Muscle layer of colon (tissue), 2 donors: Measurements from ENCODE around the gene GNG13.
"Not testable (repeated sequence)": the region's sequence is repeated elsewhere in the genome, so short reads cannot be mapped to it uniquely, and the experiment has no call there.

Experiments
- H3K27ac ChIP-seq: one replicate; pipeline ENCODE4 v1.7.0; 2013; ENCODE audit warnings: low read depth, mild to moderate bottlenecking, low read length, moderate library complexity
- H3K27me3 ChIP-seq, 2 donors: one replicate each; pipeline ENCODE4 v1.7.0; 2013; ENCODE audit warnings: low read length in 2 of 2, mild to moderate bottlenecking in 2 of 2; ENCODE audit not compliant: insufficient read depth in 2 of 2, control insufficient read depth in 1 of 2
- H3K36me3 ChIP-seq: one replicate; pipeline ENCODE4 v1.7.0; 2013; ENCODE audit warnings: mild to moderate bottlenecking, low read length; ENCODE audit not compliant: insufficient read depth
- H3K4me1 ChIP-seq: one replicate; pipeline ENCODE4 v1.7.0; 2013; ENCODE audit warnings: mild to moderate bottlenecking, low read length; ENCODE audit not compliant: insufficient read depth
- H3K4me3 ChIP-seq, 2 donors: one replicate each; pipeline ENCODE4 v1.7.0; 2013; ENCODE audit warnings: low read length in 2 of 2, low read depth in 1 of 2, mild to moderate bottlenecking in 1 of 2, moderate library complexity in 1 of 2
- H3K9ac ChIP-seq: one replicate; pipeline ENCODE4 v1.7.0; 2013; ENCODE audit warnings: low read length
- H3K9me3 ChIP-seq: one replicate; pipeline ENCODE4 v1.7.0; 2013; ENCODE audit warnings: mild to moderate bottlenecking, low read length
- donor health status: abdominal sarcoma.
- donor health status: Adenocarcinoma of cecum.

GNG13 gene

DNA sequence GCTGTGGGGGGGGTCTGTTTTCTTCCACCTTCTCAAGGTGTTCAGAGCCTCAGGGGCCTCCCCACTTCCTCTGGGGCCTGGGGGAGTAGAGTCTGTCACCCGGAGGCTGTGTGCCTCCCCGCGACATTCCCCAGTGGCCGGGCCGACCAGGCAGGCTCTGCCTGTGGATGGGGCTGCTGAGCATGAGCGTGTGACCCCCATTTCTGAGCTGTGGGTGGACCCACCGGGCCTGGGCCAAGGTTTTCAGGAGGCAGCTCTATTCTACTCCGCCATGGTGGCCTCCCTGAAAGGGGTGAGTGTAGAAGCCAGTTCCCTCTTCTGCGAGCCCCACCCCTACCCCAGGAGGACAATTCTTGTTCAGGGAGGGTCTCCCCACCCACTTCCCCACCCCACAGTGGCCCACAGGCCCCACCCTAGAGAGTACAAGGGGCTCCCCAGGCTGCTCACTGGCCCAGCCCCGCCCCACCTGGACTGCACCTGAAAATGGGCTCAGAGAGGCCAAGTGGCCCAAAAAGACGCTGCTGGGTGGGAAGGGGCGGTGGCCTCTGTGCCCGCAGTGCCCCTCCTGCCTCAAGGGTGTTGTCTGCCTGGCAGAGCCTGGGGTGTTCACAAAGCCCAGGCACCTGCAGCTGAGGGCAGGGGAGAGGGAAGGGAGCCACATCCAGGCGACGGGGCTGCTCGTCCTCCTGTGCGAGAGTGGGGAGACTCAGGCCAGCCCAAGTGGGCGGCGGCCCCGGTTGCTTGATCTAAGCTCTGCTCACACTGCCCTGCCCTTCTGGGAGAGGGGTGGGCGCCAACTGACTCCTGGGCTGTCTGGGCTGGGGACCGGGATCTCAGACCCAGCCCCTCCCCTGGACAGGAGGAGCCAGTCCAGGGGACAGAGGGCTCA, 38.7 kb downstream of the GNG13 start:
- H3K27me3 ChIP-seq, result peaks cover 0 to 13% of the 10 kb centered on the region in 2 donors
- H3K4me1 ChIP-seq, result no peaks in the 10 kb centered on the region
- no peaks in the 10 kb centered on the region for H3K9me3 ChIP-seq
- H3K36me3 ChIP-seq, result no peaks in the 10 kb centered on the region
- no peak overlapping the region for H3K27ac ChIP-seq
- H3K9ac ChIP-seq, result no peak overlapping the region
- no peak overlapping the region for H3K4me3 ChIP-seq

GRCh38 chr16:760545-761343, 39.8 kb downstream of the GNG13 start, which contains the start of gene MSLN:
TSS of gene MSLN (plus strand) at chr16:760734. CDS start at chr16:762681, 1,947 bp downstream.
- Histone ChIP-seq H3K27ac (no peak within 1 kb of the TSS), H3K9ac (no peak within 1 kb of the TSS), H3K9me3 (no peaks in the 10 kb centered on the region), H3K36me3 (no peaks in the 10 kb centered on the region), H3K27me3 (peaks cover 0 to 13% of the 10 kb centered on the region in 2 donors), H3K4me1 (no peaks in the 10 kb centered on the region), H3K4me3 (no peak within 1 kb of the TSS)

GRCh38 chr16:760065-760464, 40.5 kb downstream of the GNG13 start:
- Histone ChIP-seq H3K27me3 (peaks cover 0 to 13% of the 10 kb centered on the region in 2 donors), H3K4me1 (no peaks in the 10 kb centered on the region), H3K9ac (no peak overlapping the region), H3K36me3 (no peaks in the 10 kb centered on the region), H3K9me3 (no peaks in the 10 kb centered on the region), H3K4me3 (no peak overlapping the region), H3K27ac (no peak overlapping the region)

- Histone ChIP-seq H3K27me3 (peaks cover 0 to 13% of the 10 kb centered on the region in 2 donors), H3K27ac (no peak overlapping the region), H3K4me1 (no peaks in the 10 kb centered on the region), H3K9me3 (no peaks in the 10 kb centered on the region), H3K4me3 (no peak overlapping the region), H3K36me3 (no peaks in the 10 kb centered on the region), H3K9ac (no peak overlapping the region)
Observed at GRCh38 chr16:759110-759910, 41.2 kb downstream of the GNG13 start.

DNA sequence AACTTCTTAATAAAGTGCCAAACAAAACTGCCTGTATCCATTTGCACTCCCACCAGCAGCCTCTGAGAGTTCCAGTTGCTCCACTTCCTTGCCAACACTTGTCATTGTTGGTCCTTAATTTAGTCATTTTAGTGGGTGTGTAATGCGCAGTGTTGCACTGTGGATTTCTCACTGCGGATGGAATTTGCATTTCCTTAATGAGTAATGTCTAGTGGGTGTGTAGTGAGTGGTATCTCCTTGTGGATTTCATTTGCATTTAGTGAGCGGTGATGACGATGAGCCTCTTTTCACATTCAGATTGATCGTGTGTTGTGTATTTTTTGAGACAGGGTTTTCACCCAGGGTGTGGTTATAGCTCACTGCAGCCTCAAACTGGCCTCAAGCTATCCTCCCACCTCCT, 44.1 kb downstream of the GNG13 start:
- Histone ChIP-seq H3K9ac (no peak overlapping the region), H3K4me3 (no peak overlapping the region), H3K27ac (no peak overlapping the region), H3K27me3 (peaks cover 5% of the 10 kb centered on the region in 2 donors), H3K4me1 (no peaks in the 10 kb centered on the region), H3K9me3 (no peaks in the 10 kb centered on the region), H3K36me3 (no peaks in the 10 kb centered on the region)

GRCh38 chr16:754656-755055, 45.9 kb downstream of the GNG13 start:
- Histone ChIP-seq H3K9ac (no peak overlapping the region), H3K4me1 (no peaks in the 10 kb centered on the region), H3K27ac (no peak overlapping the region), H3K27me3 (peaks cover 5 to 10% of the 10 kb centered on the region in 2 donors), H3K36me3 (no peaks in the 10 kb centered on the region), H3K9me3 (no peaks in the 10 kb centered on the region), H3K4me3 (no peak overlapping the region)

- H3K36me3 ChIP-seq, H3K27ac ChIP-seq, H3K9ac ChIP-seq, H3K9me3 ChIP-seq, H3K4me1 ChIP-seq, H3K4me3 ChIP-seq: not testable (repeated sequence)
- peaks cover 5 to 10% of the 10 kb centered on the region in 2 donors for H3K27me3 ChIP-seq
Observed at GRCh38 chr16:754121-754607, 46.4 kb downstream of the GNG13 start.

DNA sequence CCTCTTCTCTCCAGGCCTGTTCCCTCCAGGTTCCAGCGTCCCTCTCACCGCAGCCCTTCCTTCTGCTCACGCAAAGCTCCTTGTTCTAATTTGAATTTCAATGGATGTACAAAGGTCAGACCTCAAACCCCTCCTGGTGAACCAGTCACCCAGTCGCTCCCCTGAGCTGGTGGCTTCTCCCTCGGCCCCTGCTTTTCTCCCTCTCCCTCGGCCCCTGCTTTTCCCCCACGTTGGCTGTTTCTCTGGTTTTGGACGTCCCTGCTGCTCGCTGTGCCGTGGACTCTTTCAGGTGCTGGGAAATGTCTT, 48.6 kb downstream of the GNG13 start:
- no peaks in the 10 kb centered on the region for H3K9me3 ChIP-seq
- peaks cover 5 to 10% of the 10 kb centered on the region in 2 donors for H3K27me3 ChIP-seq
- H3K9ac ChIP-seq, result no peak overlapping the region
- H3K4me1 ChIP-seq, result no peaks in the 10 kb centered on the region
- H3K36me3 ChIP-seq, result no peaks in the 10 kb centered on the region
- no peak overlapping the region for H3K4me3 ChIP-seq
- no peak overlapping the region for H3K27ac ChIP-seq

DNA sequence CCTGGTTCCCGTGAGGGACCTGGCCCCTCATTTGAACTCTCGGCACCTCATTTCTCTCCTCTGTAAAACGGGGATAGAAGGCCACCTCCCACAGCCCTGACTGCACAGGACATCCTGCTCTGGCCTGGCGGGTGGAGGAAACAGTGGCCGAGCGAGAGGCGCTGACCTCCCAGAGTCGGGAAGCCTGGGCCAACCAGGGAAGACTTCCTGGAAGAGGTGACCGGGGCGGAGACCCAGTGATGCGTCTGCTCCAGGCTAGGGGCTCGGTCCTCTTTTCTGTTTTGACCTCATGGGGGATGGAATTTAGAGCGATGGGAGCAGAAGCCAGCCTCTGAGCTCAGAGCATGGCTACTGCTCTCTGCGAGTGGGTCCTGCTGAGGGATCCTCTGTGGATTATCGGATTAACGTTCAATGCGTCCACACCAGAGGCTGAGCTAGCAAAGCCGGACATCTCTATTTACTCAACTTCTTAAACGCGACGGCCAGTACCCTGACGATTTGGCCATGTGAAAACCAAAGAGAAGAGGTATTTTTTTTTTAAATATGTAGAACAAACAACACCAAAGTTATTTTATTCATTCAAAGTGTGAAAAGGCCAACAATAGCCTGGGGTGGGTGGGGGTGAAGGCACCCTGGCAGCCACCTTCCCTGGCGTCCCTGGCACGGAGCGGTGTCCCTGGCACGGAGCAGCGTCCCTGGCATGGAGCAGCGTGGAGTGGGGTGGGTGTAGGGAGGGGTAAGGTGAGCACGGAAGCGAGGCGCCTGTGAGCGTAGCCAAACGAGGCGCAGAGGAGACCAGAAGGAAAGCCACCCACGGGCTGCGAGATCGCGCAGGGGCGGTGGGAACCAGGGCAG, 49.2 kb downstream of the GNG13 start:
- H3K9me3 ChIP-seq, result no peaks in the 10 kb centered on the region
- H3K36me3 ChIP-seq, result no peaks in the 10 kb centered on the region
- H3K27ac ChIP-seq, result no peak overlapping the region
- no peaks in the 10 kb centered on the region for H3K4me1 ChIP-seq
- peaks cover 5 to 10% of the 10 kb centered on the region in 2 donors for H3K27me3 ChIP-seq
- no peak overlapping the region for H3K4me3 ChIP-seq
- H3K9ac ChIP-seq, result no peak overlapping the region

DNA sequence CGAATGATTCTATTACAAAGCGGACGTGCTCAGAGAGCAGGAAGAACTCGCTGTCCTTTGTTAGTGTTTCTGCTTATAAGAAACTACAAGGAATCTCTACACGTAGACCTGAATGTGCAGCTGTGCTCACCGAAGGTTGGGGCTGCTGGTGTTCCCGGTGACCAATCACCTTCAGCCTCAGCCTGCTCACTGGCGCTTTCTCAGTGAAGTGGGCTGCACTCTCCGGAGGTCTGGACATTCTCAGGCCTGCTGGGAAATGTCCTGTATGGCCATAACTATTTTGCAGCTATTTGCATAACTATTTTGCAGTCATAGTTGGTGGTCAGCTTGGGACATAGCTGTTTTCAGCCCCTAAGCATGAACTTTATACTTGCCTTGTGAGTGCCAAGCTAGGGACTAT, 50.0 kb downstream of the GNG13 start:
- H3K36me3 ChIP-seq, result no peaks in the 10 kb centered on the region
- no peaks in the 10 kb centered on the region for H3K9me3 ChIP-seq
- no peaks in the 10 kb centered on the region for H3K4me1 ChIP-seq
- H3K9ac ChIP-seq, result no peak overlapping the region
- H3K27ac ChIP-seq, result no peak overlapping the region
- H3K27me3 ChIP-seq, result peaks cover 5 to 10% of the 10 kb centered on the region in 2 donors
- no peak overlapping the region for H3K4me3 ChIP-seq
